GM21526 (cell line): ENCODE results near the gene RMND5A.

Experiments
- ATAC-seq: cut with Tn5 transposase; IDR thresholded peaks from one replicate; pipeline ENCODE4 v1.9.1; 2021; ENCODE audit warnings: moderate library complexity; ENCODE audit not compliant: unreplicated experiment, low FRiP score

RMND5A gene

DNA sequence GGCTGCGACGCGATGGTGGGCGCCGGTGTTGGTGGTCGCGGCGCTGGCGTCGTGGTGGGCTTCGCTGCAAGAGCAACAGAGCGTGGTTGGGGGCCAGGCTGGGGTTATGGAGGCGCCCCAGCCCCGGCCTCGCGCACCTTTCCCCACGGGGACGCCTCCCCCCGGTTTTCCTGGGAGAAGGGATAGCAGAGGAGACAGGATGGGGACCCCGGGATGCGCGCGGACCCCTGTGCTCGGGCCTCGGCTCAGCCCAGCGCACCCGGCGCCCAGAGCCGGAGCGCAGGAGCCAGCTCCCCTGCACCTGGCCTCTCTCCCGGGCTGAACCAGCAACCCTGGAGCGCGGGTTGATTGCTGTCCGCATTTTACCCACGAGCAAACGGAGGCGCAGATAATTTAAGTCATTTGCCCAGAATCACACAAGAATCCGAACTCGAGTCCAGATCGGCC lies 69.6 kb downstream of the RMND5A start:
- ATAC-seq: no peak

DNA sequence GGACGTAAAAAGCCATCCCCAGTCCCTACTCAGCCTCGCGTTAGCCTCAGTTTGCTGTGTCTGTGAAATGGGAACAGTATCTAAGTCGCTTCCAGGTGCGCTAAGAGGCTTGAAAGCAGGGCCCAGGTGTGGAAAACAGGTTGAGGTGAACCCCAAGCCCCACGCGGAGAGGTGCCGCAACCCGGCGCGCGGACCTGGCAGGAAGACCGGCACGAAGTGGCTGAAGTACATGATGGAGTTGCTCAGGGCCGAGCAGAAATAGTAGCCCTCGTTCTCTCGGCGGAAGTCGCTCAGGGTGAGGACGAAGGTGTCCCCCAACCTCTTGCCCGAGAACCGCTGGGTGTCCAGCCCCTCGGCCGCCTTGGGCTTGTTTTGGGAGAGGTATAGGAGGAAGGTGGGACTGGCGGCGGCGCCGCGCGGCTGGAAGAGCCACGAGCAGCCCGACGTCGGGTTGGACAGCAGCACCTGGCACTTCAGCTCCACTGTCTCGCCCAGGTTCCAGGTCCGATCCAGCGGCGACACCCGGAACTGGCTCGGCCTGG lies 70.1 kb downstream of the RMND5A start:
- ATAC-seq: no peak

DNA sequence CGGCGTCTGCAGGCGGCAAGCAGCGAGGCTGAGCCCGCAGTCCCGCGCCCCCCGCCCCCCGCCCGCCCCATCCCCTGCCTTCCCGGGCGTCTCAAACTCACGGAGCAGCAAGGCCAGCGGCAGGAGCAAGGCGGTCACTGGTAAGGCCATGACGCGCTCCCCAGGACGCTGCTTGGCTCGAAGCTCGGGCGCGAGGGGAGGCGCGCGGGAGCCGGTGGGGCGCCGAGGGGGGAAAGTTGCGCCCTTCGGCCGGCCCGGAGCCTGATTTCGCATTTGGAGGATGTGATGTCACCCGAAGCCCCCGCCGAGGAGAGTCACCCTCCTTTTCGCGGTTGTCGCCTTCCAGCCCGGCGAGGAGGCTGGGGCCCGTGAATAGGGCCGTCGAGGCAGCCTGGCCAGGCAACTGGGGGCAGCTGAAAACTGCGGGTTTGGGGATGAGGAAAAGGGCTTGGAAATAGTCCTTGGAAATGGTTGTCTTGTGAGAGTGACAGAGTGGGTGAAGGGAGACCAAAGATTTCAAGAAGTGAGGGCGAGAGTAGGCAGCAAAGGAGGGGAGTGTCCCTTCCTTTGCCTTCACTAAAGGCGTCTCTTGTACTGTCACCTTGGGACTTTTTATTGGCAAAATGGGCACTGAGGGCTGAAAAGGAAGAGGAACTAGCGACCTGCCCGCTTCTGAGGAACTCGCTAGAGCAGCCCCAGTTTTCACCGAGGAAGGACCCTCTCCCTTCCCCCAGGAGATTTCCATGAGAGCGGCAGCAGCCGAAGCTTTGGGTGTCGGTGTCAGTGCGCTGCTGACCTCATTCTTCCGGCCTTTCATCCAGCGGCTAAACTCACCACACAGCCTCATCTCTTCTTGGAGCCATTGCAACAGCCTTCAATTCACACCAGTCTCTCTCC lies 70.8 kb downstream of the RMND5A start, which contains the start of gene CD8A:
Gene CD8A, minus strand, starts transcription at position 238 of the 897 bp plus-strand sequence. Its CDS starts 88 bp downstream, at position 150.
- ATAC-seq: no peak

DNA sequence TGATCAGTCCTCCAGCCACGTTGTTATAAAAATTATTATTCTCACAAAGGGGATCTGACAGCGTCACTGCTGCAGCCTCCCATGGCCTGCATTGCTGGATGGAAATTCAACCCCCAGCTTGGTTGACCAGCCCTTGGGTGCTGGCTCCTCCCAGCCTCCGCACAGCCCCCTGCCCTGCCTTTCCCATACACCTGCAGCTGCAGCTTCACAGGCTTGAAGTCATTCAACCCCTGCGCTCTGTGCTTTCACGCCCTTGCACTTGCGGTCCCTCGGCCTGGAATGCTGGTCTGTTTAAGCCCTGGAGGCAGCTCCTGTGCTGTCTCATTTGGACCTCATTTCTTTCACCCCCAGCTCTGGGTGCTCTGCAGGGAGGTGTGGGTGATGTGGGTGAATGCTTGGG lies 71.5 kb downstream of the RMND5A start:
- ATAC-seq: no peak

DNA sequence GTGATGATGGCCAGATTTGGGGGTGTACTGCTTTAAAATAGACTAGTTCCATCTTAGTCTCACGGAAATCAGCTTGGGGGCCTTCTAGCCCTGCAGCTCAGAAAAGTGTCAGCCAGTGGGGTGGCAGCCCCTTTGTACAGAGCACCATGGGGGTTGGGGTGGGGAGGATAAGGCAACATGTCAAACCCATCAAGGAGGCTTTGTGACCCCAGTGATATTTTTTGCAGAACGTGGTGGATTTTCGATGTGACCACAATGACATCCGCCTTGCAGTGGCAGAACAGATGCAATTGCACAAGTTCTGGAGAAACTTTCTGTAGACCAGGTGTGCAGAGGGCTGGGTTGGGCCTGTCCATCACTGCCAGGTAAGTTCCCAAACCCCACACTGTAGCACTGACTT lies 73.7 kb downstream of the RMND5A start:
- ATAC-seq: no peak

DNA sequence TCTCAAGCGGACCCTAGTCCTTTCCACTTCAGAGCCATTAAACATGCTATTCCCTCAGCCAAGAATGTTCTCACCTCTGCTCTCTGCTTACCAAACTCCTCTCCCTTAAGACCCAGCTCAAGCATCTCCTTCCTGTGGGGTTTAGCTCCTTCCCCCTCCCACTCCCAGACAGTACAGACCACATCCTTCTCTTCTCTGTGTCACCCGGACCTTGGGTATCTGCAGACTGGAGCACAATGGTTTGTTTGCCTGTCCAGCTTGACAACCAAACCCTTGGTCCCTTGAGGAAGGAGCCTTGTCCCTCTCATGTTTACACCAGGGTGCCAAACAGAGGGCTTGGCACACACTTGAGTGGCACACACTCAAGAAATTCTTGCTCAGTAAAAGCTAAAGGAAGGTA lies 74.8 kb downstream of the RMND5A start:
- no peak for ATAC-seq

DNA sequence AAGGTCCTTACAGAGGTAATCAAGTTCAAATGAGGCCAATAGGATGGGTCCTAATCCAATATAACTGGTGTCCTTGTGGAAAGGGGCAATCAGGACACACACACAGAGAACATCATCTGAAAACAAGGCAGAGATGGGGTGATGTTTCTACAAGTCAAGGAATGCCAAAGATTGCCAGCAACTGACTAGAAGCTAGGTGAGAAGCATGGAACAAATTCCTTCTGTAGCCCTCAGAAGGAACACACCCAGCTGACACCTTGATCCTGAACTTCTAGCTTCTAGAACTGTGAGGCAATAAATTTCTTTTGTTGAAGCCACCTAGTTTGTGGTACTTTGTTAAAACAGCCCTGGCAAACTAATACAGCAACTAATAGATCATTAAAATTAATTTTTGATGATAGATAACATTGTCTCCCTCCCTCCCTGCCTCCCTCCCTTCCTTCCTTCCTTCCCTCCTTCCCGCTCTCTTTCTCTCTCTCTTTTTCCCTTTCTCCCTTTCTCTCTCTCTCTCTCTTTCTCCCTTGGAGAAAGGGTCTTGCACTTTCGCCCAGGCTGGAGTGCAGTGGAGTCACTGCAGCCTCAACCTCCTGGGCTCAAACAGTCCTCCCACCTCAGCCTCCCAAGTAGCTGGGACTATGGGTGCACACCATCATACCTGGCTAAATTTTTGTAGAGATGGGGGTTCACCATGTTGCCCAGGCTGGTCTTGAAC lies 80.9 kb downstream of the RMND5A start:
- no peak for ATAC-seq

DNA sequence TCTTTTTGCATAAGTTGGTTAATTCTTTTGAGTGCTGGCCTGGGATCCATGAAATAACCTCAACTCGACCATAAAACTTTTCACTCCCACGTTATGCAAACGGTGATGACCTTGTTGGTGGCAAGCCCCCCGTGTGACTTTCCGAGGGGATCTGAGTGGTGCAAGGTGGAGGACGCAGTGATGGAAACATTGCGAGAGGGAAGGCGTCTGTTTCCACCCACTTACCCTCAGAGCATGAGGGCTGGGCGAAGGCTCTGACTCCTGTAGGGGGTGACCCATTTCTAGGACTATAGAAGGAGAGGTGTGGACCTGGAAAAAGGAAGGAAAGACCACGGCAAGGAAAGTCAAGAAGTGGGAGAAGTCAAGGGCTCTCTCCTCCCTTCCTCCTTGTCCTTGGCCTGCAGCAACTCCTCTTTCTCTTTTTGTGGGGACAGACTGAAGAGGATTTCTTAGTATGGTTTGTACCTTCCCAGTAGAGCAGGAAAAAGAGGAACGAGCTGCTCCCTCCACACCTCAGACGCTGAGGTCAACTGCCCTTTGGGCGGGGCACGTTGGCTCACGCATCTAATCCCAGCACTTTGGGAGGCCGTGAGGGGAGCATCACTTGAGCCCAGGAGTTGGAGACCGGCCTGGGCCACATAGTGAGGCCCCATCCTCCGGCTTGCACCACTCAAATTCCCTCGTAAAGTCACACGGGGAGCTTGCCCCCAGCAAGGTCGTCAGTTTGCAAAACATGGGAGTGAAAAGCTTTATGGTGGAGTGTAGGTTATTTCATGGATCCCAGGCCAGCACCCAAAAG lies 86.2 kb downstream of the RMND5A start:
- ATAC-seq: no peak

DNA sequence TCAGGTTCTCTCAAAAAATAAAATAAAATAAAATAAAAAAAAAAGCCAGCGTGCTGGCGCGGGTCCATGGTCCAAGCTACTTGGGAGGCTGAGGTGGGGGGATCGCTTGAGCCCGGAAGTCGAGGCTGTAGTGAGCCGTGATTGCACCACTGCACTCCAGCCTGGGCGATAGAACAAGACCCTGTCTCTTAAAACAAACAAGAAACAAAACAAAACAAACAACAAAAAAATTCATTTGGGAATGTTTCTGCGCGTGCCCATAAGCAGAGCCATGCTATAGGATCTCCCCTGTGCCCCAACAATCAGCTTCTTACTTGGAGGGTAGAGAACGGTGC lies 87.0 kb downstream of the RMND5A start:
- ATAC-seq: no peak

DNA sequence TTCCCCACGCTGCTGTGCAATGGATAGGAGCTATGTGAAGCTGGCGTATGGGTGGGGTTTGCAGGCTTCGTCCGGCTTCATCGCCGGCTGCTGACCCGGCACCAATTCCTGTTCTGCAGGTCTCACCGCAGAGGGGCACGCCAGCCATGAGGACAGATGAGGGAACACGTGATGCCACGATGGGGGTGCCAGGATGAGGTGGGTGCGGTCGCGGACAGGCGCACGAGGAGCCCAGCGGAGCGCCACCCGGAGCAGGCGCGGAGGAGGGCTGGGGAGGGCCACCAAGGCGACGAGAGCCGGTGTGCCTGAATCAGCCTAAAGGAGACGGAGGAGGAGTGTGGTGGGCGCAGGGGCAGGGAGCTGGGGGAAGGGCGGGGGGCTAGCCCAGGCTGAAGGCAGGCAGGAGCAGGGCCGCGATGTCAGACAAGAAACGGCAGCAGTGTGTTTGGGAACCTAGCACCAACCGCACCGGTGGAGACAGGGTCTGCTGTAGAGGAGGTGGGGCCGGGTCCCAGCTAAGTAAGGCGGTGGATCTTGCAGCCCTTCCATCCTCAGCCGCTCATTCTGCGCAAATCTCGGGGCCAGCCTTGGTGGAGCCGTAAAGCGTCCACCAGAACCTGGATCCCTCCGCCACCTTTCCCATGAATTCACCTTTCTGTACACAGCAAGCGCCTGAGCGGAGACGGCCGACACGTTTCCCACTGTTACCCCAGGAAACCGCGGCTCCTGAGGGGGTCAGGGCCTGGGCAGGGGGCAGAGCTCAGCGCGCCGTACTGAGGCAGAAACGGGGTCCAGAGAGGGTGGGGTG lies 87.6 kb downstream of the RMND5A start:
- no peak for ATAC-seq

DNA sequence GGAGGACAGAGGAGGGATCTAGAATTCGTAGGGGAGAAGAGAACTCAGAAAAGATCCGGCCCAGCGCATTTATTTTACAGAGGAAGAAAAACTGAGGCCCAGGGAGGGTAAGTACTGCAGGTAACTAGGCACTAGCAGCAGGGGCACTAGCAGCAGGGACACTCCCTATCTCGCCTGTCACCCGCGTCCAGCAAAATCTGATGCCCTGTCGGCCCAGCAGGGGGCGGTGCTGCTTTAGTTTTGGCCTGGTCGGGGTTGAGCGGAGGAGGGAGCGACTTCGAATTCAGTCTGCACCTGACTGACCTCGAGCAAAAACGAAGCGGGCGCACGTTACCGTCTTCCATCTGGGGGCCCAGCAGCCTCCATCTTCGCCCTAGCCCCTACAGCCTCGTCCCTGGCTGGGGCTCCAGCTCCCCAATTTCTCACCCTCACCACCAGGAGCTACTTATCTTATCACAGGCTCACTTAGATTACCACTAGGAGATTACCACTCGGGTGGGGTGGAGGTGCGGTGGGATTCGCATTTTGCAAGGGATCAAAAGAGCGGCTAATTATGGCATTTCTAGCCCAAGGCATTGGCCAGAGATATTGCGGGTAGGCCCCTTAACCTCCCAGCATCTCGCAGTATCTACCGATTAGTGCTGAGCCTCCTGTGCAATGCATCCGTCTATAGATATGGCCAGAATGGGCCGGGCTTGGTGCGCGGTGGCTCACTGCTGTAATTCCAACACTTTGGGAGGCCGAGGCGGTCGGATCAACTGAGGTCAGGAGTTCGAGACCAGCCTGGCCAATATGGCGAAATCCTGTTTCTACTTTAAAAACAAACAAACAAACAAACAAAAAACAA lies 88.4 kb downstream of the RMND5A start:
- ATAC-seq: peak; percentile 87

DNA sequence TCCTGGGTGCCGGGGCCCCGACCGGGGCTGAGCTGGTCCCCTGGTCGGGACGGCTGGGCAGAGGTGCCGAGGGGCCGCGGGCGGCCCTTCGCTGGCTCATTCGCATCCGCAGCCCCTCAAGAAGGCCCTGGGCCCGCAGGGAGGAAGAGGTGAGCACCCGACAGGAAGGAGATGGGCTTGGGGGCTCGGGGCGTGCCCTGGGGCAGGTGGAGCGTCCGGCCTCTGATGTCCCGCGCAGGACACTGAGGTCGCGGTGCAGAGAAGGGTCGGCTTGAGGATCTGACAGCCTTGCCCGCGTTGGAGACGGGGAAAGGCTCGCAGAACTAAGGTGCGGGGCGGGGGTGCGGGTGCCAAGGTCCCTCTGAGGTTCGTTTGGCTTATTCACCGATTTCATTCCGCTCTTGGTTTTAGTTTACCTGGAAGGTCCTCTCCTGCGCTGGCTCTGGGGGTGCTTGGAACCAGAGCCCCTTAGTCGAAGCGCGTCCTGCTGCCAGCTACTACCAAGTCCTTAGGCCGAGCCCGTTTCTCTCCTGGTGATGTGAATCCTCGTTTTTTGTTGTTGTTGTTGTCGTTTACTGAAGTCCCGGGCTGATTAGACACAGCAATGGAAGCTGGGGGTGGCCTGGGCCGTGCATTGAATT lies 89.5 kb downstream of the RMND5A start:
- ATAC-seq: no peak

DNA sequence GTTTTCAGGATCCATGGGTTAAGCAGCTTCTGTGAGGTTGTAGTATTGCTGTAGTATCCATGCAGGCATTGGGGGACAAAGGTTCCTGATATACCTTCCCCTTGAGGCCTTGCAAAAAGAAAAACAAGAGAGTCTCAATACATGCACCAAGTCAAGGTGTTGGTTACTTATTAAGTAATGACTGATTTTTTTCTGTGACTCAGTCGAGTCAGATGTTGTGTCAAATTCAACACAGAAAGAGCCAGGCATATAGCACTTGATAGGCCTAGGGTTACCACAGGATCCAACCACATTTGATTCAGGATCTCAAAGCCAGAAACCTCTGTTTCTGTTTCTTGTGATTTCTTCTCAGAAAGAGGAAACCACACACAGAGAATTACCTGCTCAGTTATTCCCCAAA lies 95.5 kb downstream of the RMND5A start:
- ATAC-seq: no peak

DNA sequence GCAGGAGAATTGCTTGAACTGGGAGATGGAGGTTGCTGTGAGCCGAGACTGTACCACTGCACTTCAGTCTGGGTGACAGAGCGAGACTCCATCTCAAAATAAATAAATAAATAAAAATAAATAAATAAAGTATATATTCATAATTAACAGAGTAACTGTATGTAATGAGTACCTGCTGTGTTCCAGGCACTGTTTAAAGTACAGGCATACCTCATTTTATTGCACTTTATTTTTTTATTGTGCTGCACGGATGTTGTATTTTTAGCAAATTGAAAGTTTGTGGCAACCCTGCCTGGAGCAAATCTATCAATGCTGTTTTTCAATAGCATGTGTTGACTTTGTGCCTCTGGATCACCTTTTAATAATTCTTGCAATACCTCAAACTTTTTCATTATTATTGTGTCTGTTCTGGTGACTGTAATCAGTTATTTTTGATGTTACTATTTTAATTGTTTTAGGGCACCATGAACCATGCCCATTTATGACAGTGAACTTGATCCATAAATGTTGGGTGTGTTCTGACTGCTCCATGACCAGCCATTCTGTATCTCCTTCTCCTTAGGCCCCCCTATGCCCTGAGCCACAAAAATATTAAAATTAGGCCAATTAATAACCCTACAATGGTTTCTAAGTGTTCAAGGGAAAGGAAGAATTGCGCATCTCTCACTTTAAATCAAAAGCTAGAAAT lies 98.2 kb downstream of the RMND5A start:
- no peak for ATAC-seq

DNA sequence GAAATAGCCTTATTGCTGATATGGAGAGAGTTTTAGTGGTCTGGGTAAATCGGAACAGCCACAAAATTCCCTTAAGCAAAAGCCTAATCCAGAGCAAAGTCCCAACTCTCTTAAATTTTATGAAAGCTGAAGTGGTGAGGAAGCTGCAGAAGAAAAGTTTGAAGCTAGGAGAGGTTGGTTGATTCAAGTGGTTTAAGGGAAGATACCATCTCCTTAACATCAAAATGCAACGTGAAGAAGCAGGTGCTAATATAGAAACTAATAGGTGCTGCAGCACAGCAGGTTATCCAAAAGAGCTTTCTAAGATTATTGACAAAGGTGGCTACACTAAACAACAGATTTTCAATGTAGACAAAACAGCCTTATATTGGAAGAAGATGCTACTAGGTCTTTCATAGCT lies 98.9 kb downstream of the RMND5A start:
- ATAC-seq: no peak

DNA sequence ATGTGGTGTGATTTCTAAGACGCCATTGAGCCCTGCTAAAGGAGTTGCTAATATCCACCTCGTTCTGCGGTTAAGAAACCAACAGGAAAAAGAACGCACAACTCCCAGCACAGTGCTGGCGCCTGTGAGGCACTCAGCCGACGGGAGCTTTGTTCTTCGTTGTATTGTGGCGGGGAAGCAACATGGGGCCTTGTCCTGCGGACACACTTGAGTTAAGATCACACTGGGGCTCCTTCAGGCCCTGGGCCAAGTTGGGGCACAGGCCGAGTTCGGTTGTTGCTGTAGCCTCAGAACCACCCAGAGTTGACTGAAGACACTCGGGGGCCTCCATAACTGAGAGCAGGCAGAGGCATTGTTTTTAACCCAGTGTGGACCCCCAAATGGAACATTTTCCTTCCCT lies 101.2 kb downstream of the RMND5A start:
- ATAC-seq: no peak

DNA sequence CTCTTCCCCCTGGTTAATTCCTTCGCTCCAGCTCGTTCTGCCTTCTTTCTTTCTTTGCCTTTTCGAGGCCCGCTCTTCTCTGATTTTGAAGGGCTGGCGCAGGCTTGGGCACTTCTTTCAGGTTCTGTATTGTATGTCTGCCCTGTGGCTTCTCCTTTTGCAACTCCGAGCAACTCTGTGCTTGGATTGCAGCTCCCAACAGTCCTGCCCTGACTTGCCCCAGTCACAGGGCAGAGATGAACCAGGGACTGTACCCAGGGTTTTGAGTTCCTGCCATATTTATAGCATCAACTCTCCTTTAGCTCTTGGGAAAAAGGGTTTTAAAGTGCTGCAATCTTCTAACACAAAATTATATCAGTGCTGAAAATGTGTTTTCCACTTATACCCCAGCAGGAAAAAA lies 101.8 kb downstream of the RMND5A start:
- no peak for ATAC-seq
